NCI-H2029 treated with DMSO at 0.1 percent for 48 hours (cell line): ENCODE data around the gene TBC1D1.
"Not testable (repeated sequence)": the region's sequence is repeated elsewhere in the genome, so short reads cannot be mapped to it uniquely, and the experiment has no call there.

Source experiments
- DNase-seq: peaks from one replicate; lab custom pipeline; 2025; lab: John Stamatoyannopoulos, UW

The TBC1D1 gene

DNA sequence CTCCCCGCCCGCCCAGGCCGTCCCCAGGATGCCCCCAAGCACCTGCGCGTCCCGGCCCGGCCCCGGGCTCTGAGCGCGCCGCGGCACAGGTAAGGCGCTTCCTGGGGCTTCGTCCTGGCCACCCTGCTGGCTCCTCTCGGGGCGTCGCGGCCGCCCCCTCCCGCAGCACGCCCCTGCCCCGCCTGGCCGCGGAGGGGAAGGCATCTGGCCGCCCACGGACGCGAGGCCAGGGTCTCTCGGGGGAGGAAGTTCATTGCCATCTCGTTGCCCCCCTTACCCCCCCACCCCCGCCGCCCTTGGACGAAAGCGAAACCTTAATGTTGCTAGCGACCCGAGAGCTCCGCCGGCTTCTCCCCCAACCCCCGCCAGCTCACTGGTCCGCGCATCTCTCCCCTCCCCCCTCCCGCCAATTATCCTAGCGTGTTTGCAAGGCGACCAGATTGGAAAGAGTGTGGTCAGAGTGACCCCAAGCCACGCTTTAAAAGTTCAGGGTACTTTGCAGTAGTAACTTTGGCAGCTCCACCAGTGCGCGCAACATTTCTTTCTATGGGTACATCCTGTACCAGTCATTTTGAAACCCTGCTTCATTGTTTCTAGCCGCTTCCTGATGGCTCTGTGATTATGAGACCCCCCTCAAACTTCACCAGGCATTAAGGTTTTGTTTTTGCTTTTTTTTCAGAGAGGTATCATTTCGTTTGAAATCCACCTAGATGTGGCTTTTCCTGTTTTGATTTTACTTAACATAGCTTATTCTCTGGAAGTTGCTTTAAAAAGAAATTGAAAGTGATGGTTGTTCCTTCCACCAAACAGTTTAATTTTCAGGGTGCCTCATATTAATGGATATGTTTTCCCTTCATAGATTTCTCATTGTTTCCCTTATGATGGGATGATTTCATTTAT is 626 bp downstream of the TBC1D1 start:
- DNase-seq = no peak

DNA sequence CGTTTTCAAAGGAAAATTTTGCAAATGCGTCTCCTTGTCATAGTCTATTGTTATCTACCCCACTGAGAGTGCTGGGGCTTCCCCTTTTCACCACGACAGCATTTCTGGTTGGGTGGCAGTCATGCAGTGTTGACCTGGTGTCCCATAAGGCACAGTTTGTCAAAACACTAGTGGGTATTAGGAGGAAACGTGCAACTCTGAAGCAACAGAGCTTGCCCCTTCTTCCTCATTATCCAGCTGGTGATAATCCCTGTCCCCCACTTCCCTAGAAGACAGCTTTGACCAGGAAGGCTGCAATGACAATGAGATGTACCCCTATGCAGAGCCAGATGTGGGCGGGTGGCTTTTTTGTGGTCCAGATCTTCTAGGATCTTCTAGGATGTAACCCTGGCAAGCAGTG is 1.8 kb downstream of the TBC1D1 start:
- DNase-seq = no peak

DNA sequence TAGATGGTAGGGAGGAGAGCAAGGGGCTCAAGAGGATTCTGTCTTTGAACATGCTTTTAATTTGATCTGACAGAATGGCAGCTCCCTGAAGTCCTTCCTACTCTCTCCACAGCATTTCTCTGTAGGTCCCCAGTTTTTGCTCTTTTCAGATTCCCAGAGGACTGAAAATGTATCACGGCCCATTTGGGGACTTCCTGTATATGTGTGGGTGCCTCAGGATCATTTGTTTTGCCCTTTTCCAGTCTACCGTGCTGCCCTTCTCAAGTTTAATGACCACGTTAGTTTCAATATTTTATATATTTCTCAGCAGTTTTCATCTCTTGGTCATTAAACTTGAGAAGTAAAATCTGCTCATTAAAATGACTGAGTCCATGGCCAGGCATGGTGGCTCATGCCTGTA is 2.3 kb downstream of the TBC1D1 start:
- DNase-seq = no peak

GRCh38 chr4:37895271-37895670 is 4.4 kb downstream of the TBC1D1 start:
- no peak for DNase-seq

- DNase-seq = no peak
Measured at GRCh38 chr4:37896206-37896860, 5.4 kb downstream of the TBC1D1 start.

GRCh38 chr4:37902212-37902611 is 11.3 kb downstream of the TBC1D1 start:
- DNase-seq = no peak

DNA sequence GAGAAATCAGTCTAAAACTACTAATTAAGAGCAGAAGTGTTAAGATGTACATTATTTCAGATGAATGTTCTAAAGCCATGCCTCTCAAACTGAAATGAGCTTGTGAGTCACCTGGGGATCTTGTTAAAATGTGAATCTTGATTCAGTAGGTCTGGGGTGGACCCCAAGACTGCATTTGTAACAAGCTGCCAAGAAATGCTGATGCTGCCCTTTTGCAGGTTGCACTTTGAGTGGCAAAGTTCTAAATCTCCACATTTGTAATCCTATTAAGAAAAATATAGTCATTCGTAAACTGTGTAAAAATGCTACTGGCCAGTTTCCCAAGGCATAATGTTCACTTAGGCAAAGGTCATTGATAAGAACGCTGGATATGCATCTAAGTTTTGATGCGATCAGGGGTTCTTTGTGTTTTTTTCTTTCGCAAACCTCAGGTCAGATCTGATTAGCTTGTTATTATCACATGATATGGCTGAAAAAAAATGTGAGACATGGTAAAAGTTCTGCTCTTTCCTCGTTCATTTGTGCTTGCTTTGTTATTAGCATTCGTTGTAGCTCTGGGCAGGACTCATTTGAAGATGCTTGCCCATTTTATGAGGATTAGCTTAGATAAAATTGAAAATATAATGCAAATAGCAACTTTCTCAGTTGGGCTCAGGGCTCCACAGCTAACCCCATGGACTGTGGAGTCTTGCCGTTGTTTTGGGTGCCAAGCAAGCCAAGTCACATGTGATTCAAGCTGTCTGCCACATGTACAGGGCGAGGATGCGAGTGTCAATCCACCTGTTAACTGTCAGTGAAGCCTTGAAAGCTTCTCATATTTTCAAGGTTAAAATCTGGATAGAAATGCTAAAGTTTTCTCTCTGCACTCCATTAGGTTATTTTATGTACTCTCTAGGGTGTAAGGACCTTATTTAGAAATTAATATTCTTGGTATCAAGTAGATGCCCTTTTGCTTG is 12.1 kb downstream of the TBC1D1 start:
- no peak for DNase-seq

DNA sequence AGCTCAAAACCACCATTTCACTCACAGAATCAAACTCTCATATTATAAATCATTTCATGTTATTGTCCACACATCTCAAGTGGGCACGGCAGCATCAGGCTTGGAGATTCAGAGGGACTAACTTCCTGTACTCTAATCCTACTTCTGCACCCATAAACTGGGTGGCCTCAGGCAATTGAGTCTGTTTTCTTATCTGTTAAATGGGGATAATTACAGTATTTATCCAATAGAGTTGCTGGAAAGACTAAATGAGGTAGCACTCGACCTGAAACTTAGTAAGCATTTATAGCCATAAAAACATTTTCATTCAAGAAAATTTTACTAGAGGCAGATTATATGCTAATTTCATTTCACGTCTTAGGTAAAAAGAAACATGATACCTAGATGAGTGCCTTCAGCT is 13.0 kb downstream of the TBC1D1 start:
- no peak for DNase-seq

GRCh38 chr4:37904824-37905223 is 13.9 kb downstream of the TBC1D1 start:
- DNase-seq = no peak

GRCh38 chr4:37905533-37906169 is 14.8 kb downstream of the TBC1D1 start:
- DNase-seq = no peak

DNA sequence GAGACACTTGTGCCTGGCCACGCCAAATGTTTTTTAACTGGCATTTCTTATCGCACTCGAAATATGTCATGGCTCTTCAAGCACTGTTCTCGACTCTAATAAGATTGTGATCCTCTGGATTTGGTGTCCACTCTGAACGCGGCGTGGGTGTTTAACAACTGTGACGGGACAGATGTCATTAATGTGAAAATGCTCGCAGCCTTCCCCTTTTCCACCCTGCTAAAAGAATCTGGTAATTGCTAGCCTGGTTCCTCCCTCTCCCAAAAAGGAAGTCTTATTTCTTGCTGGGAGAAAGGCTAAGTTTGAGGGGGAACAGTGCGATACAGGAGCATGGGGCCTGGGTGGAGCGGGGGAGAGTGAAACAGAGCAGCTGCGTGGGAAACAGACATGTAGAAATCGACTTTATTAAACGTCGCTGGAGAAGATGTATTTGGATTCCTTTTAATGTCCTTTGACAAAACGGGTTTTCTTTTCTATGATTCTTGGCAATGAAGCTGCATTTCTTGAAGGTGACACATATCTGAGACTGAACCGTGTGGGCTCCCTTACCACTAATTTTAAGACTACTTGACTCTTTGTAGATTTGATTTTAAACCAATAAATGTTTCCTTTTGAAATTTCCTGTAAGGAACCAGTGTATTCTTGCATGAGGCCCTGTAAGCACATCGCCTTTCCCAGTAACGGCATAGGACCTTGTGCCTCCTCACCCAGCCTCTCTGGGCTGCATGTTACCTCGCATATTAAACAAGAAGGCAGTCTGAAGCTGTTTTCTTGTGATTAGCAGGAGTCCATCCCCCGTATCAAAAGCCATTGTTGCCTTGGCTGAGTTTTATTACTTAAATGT is 17.8 kb downstream of the TBC1D1 start:
- DNase-seq = no peak

DNA sequence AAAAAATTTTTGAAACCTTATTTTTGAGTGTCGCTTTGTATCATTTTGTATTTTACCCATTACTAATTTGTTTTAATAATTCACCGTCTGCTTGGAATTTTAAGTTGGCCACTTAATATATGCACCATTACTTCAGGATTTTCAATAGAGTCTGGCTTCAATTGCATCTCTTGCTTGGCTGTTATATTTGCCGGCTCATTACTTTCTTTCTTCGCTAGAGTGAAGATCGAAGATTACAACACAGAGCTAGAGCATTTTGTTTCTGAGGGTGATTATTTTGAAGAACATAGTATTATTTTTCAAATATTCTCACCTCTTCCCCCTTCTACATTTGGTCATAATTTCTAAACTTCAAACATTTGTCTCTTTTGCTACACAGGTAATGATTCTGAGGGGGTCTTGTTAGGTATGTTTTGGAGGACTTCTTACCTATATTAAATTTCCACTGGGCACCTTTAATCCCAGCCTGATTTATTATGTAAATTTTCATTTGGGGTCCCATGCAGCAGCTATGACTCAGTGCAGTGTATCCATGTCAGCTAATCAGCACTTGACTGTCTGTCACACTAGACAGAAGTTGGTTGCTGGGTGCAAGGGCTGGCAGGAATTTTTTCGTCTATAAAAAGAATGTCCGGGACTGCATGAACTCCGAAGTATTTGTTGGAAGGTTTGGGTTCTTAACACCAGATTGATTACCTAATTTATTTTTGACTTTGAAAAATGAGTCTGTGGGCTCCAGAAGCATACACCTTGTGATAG is 18.6 kb downstream of the TBC1D1 start:
- DNase-seq = no peak

GRCh38 chr4:37910091-37910486 is 19.2 kb downstream of the TBC1D1 start:
- DNase-seq = no peak

- DNase-seq = no peak
Measured at GRCh38 chr4:37914539-37914938, 23.7 kb downstream of the TBC1D1 start.

GRCh38 chr4:37917388-37917787 is 26.5 kb downstream of the TBC1D1 start:
- DNase-seq = no peak

- no peak for DNase-seq
Measured at GRCh38 chr4:37918653-37919052, 27.8 kb downstream of the TBC1D1 start.

DNA sequence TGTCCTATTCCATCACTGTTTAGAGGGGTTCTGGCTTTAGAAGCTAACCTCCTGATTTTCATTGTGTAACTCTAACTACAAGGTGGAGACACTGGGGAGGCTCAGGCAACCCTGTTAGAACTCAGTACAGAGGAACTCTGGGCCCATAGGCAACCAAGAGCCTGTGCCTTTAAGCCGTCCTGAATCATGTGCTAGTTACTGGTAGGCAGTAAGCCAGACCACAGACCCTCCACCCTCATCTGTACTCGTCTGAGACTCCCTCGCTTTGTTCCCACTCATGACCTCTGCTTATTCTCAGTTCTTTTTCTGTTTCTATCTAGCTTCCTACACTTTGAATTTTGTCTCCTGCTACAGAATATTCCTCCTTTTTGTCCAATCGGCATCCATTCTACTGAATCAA is 31.4 kb downstream of the TBC1D1 start:
- DNase-seq = no peak

DNA sequence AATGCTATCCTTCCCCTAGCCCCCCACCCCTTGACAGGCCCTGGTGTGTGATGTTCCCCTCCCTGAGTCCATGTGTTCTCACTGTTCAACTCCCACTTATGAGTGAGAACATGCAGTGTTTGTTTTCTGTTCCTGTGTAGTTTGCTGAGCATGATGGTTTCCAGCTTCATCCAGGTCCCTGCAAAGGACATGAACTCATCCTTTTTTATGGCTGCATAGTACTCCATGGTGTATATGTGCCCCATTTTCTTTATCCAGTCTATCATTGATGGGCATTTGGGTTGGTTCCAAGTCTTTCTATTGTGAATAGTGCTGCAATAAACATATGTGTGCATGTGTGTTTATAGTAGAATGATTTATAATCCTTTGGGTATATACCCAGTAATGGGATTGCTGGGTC is 32.2 kb downstream of the TBC1D1 start:
- not testable (repeated sequence) for DNase-seq

GRCh38 chr4:37924946-37925345 is 34.1 kb downstream of the TBC1D1 start:
- no peak for DNase-seq

DNA sequence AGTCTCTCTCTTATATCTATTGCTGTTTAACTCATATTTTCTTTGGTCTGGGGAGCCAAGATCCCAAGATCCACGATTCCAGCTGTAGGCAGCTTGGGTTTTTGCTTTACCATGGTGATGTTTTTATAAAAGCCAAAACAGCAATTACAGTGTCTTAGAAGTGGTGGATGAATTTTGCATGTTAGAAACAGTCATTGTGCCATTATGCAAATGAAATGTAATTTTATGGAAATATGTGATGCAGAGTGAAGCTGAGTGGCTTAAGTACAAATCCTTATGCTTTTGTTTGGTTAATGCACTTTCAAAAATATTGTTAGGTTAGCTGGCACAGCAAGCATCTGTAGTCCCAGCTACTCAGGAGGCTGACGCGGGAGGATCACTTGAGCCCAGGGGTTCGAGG is 36.5 kb downstream of the TBC1D1 start:
- DNase-seq = no peak
